Muscle layer of colon (tissue), 2 donors: ENCODE data around the gene DENND1A.

Experiments used
- H3K27ac ChIP-seq: one replicate; pipeline ENCODE4 v1.7.0; 2013; ENCODE audit warnings: low read depth, mild to moderate bottlenecking, low read length, moderate library complexity
- H3K27me3 ChIP-seq, 2 donors: one replicate each; pipeline ENCODE4 v1.7.0; 2013; ENCODE audit warnings: low read length in 2 of 2, mild to moderate bottlenecking in 2 of 2; ENCODE audit not compliant: insufficient read depth in 2 of 2, control insufficient read depth in 1 of 2
- H3K36me3 ChIP-seq: one replicate; pipeline ENCODE4 v1.7.0; 2013; ENCODE audit warnings: mild to moderate bottlenecking, low read length; ENCODE audit not compliant: insufficient read depth
- H3K4me1 ChIP-seq: one replicate; pipeline ENCODE4 v1.7.0; 2013; ENCODE audit warnings: mild to moderate bottlenecking, low read length; ENCODE audit not compliant: insufficient read depth
- H3K4me3 ChIP-seq, 2 donors: one replicate each; pipeline ENCODE4 v1.7.0; 2013; ENCODE audit warnings: low read length in 2 of 2, low read depth in 1 of 2, mild to moderate bottlenecking in 1 of 2, moderate library complexity in 1 of 2
- H3K9ac ChIP-seq: one replicate; pipeline ENCODE4 v1.7.0; 2013; ENCODE audit warnings: low read length
- H3K9me3 ChIP-seq: one replicate; pipeline ENCODE4 v1.7.0; 2013; ENCODE audit warnings: mild to moderate bottlenecking, low read length
- donor health status: abdominal sarcoma.
- donor health status: Adenocarcinoma of cecum.

The DENND1A gene

DNA sequence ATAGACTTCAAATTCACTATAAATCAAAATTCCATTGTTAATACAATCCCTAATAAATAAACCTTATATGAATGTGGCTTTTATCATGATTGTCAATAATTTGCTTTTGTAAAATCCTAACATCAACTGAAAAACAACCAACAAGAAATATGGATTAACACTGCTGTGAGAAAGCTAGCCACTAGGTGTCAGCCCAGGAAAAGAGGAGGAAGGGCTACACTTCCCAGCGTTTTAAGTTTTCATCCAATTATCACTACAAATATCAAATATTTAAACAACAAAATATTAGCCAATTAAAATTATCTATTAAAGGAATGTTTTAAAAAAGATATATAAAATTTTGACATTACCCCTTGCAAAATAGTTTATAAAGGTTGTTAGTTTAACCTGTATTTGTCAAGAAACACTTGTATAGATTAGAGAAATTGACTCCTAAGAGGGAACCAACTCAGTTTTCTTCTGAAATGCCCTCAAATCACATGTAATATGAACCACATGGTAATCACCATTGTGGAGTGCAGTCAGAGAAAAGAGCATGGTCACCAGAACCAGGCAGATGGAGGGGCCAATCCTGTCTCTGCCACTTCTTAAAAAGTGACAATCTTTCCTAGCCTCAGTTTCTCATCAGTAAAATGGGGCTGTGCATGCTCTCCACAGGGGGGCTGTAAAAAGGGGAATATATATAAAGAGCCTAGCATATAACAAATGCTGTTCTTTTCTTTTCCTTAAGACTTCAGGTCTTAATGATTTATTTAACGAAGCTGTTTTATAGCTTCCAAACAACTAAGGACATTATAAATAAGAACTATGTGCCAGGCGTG is 385.7 kb downstream of the DENND1A start:
- Histone ChIP-seq H3K27me3 (no peaks in the 10 kb centered on the region), H3K36me3 (no peaks in the 10 kb centered on the region), H3K4me3 (no peak overlapping the region), H3K9ac (no peak overlapping the region), H3K9me3 (no peaks in the 10 kb centered on the region), H3K4me1 (no peaks in the 10 kb centered on the region), H3K27ac (no peak overlapping the region)

DNA sequence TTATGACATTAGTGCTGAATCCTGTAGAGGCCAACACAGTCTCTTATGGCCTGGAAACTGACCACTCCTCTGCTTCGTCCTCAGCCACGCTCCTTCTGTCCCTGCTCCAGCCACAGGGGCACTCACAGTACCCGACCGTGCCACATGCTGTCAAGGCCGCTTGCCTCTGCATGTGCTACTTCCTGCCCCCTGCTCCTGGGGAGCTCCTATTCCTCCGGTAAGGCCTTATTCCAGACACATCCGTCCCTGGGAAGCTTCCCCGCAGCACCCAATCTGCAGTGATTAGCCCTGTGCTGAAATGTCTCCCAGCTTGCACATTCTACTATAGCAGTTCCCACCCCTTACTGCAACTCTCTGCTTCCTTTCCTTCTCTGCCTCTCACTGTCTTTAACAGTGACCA is 386.4 kb downstream of the DENND1A start:
- Histone ChIP-seq H3K9me3 (no peaks in the 10 kb centered on the region), H3K4me3 (no peak overlapping the region), H3K4me1 (no peaks in the 10 kb centered on the region), H3K9ac (no peak overlapping the region), H3K27ac (no peak overlapping the region), H3K36me3 (no peaks in the 10 kb centered on the region), H3K27me3 (no peaks in the 10 kb centered on the region)

DNA sequence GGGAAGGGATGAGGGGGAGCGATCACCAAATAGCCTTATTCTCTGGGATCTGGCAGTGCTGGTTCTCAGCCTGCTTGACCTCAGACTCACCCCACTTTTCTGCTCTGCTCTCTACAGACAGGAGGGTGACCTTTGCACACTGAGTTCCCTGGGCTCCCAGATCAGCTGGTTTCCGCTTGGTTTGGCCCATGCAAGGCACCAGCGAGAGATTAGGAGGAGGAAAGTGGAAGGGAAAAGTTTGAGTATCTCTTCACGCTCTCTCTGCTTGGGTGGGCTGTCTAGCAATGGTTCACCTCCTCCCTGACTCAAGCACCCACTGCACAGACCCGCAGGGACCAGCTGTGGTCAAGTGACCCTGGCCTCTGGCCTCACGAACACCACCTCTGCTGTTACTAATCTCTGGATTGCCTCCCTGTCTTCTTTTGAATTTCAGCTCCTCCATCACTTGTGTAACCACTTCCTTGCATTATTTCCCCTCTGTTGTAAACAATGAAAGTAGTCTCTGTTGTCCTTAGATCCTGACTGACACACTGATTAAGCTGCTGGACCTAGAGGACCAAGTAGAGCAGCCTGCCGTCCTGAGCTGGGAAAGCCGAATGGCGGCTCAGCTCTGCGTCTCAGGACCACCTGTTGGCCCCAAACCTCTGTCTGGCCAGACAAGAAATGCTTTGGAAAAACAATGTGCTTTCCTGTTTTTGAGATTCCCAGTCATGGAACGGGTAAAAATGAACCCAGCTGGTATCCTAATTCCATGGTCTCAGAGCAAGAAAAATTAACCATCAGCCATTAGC is 387.3 kb downstream of the DENND1A start:
- no peaks in the 10 kb centered on the region for H3K27me3 ChIP-seq
- H3K27ac ChIP-seq = no peak overlapping the region
- H3K36me3 ChIP-seq = no peaks in the 10 kb centered on the region
- H3K4me1 ChIP-seq = no peaks in the 10 kb centered on the region
- H3K9me3 ChIP-seq = no peaks in the 10 kb centered on the region
- no peak overlapping the region for H3K9ac ChIP-seq
- no peak overlapping the region for H3K4me3 ChIP-seq

- Histone ChIP-seq H3K4me3 (no peak overlapping the region), H3K27me3 (no peaks in the 10 kb centered on the region), H3K9me3 (no peaks in the 10 kb centered on the region), H3K9ac (no peak overlapping the region), H3K4me1 (no peaks in the 10 kb centered on the region), H3K36me3 (no peaks in the 10 kb centered on the region), H3K27ac (no peak overlapping the region)
Observed at GRCh38 chr9:123541411-123541810, 388.5 kb downstream of the DENND1A start.

GRCh38 chr9:123540457-123540856 is 389.5 kb downstream of the DENND1A start:
- no peak overlapping the region for H3K4me3 ChIP-seq
- H3K27me3 ChIP-seq = no peaks in the 10 kb centered on the region
- no peaks in the 10 kb centered on the region for H3K36me3 ChIP-seq
- no peaks in the 10 kb centered on the region for H3K4me1 ChIP-seq
- no peaks in the 10 kb centered on the region for H3K9me3 ChIP-seq
- no peak overlapping the region for H3K9ac ChIP-seq
- no peak overlapping the region for H3K27ac ChIP-seq

DNA sequence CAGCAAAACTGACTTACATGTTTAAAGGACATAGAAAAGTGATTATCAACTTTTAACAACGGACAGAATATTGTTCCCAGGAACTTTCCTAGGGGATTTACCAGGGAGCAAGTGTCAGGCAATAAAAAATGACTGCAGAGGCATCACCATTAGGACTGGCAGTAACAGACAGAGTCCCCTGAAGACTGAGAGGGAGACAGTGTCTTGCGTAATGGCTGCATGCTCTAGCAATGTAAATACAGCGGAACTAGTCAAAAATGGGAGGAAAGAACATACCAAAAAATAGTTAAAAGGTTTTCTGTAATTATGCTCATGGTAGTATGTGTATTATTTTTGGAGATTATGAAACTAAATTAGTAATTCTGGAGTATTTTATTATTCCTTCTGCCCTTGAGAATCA is 392.1 kb downstream of the DENND1A start:
- no peaks in the 10 kb centered on the region for H3K36me3 ChIP-seq
- H3K27ac ChIP-seq = no peak overlapping the region
- H3K27me3 ChIP-seq = no peaks in the 10 kb centered on the region
- no peaks in the 10 kb centered on the region for H3K9me3 ChIP-seq
- no peaks in the 10 kb centered on the region for H3K4me1 ChIP-seq
- no peak overlapping the region for H3K4me3 ChIP-seq
- H3K9ac ChIP-seq = no peak overlapping the region

- Histone ChIP-seq H3K36me3 (no peaks in the 10 kb centered on the region), H3K9me3 (no peaks in the 10 kb centered on the region), H3K27ac (no peak overlapping the region), H3K9ac (no peak overlapping the region), H3K27me3 (no peaks in the 10 kb centered on the region), H3K4me3 (no peak overlapping the region), H3K4me1 (no peaks in the 10 kb centered on the region)
Observed at GRCh38 chr9:123536455-123536868, 393.5 kb downstream of the DENND1A start.

DNA sequence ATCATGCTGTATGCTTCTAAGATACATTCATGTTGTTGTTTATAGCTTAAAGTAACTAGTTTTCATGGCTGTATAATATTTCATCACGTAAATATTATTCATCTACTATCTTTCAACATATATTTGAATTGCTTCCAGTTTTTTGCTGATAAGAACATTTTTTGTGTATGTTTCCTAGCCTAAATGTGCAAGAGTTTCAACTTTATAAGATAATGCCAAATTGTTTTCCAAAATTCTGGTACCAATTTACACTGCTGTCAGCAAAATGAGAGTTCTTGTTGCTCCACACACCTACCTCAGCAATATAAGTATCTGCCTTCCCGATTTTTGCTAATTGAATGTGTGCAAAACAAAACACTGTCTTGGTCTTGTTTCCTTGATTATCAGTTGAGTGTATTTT is 395.6 kb downstream of the DENND1A start:
- Histone ChIP-seq H3K27ac (no peak overlapping the region), H3K9ac (no peak overlapping the region)

DNA sequence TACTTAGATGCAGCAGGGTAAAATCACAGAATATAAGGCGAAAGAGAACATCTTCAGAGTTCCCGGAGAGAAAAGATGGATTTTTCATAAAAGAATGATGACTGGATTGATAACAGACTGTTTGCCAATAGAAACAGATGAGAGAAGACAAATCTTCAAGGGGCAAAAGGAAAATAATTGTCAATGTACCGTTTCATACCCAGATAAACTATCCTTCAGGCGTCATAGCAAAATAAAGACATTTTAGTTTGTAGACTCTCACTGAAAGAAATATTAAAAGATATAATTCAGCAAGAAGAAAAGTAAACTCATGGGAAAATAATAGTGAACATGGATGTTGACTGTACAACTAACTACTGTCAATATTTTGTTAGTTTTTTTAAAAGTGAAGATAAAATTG is 399.7 kb downstream of the DENND1A start:
- H3K4me3 ChIP-seq = no peak overlapping the region
- no peaks in the 10 kb centered on the region for H3K27me3 ChIP-seq
- no peaks in the 10 kb centered on the region for H3K36me3 ChIP-seq
- H3K27ac ChIP-seq = no peak overlapping the region
- H3K9me3 ChIP-seq = peaks cover 5% of the 10 kb centered on the region
- no peak overlapping the region for H3K9ac ChIP-seq
- no peaks in the 10 kb centered on the region for H3K4me1 ChIP-seq

More for the DNA sequence above, 395.6 kb downstream of the DENND1A start:
- H3K4me3 ChIP-seq = no peak overlapping the region
- H3K9me3 ChIP-seq = peaks cover 5% of the 10 kb centered on the region
- H3K36me3 ChIP-seq = no peaks in the 10 kb centered on the region
- no peaks in the 10 kb centered on the region for H3K27me3 ChIP-seq
- H3K4me1 ChIP-seq = no peaks in the 10 kb centered on the region

- no peak overlapping the region for H3K9ac ChIP-seq
- H3K4me1 ChIP-seq = no peaks in the 10 kb centered on the region
- H3K4me3 ChIP-seq = no peak overlapping the region
- no peak overlapping the region for H3K27ac ChIP-seq
- peaks cover 5% of the 10 kb centered on the region for H3K9me3 ChIP-seq
- H3K27me3 ChIP-seq = no peaks in the 10 kb centered on the region
- no peaks in the 10 kb centered on the region for H3K36me3 ChIP-seq
Observed at GRCh38 chr9:123528501-123528900, 401.4 kb downstream of the DENND1A start.

DNA sequence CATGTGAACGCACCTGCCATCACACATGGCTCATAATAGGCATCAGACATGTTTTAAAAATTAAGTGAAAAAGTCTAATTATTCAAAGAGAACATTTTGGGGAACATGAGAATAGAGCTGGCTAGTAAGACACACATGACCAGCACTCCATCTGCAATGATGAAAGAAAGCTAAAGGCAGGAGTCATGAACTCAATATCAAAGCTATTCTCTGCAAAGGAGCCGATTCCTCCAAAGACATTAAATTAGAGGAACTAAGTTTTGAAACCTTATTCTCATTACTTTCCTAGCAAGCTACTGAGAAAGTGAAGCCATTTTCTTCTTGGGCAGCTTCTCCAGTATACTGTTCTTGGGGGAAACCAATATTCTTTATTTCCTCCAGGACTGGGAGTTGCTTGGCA is 401.9 kb downstream of the DENND1A start:
- Histone ChIP-seq H3K9me3 (peaks cover 5% of the 10 kb centered on the region), H3K9ac (no peak overlapping the region), H3K36me3 (no peaks in the 10 kb centered on the region), H3K4me3 (no peak overlapping the region), H3K27me3 (no peaks in the 10 kb centered on the region), H3K27ac (no peak overlapping the region), H3K4me1 (no peaks in the 10 kb centered on the region)
